Stimulated activated CD4-positive, alpha-beta T cell treated with anti-CD3 and anti-CD28 coated beads, Interleukin-12 subunit alpha, Interleukin-12 subunit beta, amount 100 ng/mL, for 48 hours (primary cell): ENCODE measurements around the gene PFKL.
"Not testable (repeated sequence)": the region's sequence is repeated elsewhere in the genome, so short reads cannot be mapped to it uniquely, and the experiment has no call there.

Experiments
- DNase-seq, 3 donors: peaks; one replicate each; pipeline ENCODE4 v3.0.0-alpha.2; 2020; ENCODE audit warnings: low read depth in 2 of 3, low spot score in 1 of 3

PFKL gene

GRCh38 chr21:44294391-44295162 is 5.3 kb upstream of the PFKL start:
- DNase-seq: no peak

GRCh38 chr21:44295163-44295573 is 4.7 kb upstream of the PFKL start:
- DNase-seq: no peak

- DNase-seq: no peak
Observed at GRCh38 chr21:44295646-44296045, 4.2 kb upstream of the PFKL start.

GRCh38 chr21:44296103-44296519 is 3.7 kb upstream of the PFKL start:
- no peak for DNase-seq

GRCh38 chr21:44296916-44297315 is 2.9 kb upstream of the PFKL start:
- no peak for DNase-seq

- DNase-seq: peak; percentile 57 to 73 (median 72)
Observed at GRCh38 chr21:44297525-44298290, 2.1 kb upstream of the PFKL start.

DNA sequence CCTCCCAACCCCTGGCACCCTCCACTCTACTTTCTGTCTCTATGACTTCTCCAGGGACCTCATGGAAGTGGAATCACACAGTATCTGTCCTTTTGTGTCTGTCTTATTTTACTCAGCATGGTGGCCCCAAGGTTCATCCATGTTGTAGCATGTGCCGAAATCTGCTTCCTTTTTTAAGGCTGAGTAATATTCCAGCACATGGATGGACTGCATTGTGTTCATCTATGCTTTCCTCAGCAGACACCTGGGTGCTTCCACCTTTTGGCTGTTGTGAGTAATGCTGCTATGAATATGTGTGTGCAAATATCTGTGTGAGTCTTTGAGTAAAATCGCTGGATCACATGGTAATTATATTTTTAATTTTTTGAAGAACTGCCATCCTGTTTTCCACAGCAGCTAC is 1.6 kb upstream of the PFKL start:
- DNase-seq: no peak

DNA sequence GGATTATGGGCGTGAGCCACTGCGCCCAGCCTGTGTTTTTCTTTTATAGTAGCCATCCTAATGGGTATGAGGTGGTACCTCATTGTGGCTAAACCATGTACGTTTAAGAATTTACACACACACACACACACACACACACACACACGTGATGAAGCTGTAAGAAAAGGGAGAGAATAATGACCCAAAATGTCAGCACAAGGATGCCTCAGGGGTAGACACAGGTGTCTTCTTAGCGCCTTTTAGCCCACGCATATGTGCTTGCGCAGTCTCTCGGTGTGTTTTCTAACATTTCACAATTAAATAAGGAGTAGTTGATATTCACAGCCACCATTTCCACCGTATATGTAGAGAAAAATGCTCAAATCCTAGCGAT is 782 bp upstream of the PFKL start:
- DNase-seq: no peak

DNA sequence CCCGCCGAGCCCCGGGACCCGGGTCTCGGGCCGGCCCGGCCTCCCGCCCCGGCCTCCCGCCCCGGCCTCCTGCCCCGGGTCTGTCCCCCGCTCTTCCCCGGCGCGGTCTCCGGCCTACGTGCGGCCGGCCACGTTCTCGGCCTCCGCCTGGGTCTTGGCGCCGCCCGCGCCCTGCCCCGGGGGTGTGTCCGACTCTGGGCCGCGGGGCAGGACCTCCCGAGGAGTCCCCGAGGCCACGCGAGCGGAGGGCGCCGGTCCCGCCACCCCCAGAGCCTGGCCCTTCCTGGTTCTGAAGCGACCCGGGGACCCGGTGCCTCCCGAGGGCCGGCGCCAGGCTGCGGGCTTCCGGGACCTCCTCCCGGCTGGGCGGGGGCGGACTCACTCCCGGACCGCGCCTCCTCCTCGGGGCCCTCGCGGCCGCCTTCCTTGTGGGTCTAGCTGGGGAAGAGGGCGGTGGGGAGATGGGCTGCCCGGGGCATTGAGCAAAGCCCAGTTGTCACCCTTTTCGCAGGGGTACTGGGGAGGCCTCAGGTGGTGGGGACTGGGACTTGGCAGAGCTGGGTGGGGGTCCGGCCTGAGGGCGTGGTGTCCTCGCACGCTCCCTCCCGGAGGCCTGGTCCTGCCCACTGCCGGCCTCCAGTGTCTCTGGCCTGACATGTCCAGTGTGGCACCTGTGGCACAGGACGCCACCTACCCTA is 558 bp downstream of the PFKL start:
- peak in 2 of 3 donors; percentile 22 to 60 for DNase-seq

- no peak for DNase-seq
Observed at GRCh38 chr21:44301141-44301540, 1.3 kb downstream of the PFKL start.

- no peak for DNase-seq
Observed at GRCh38 chr21:44301961-44302406, 2.1 kb downstream of the PFKL start.

DNA sequence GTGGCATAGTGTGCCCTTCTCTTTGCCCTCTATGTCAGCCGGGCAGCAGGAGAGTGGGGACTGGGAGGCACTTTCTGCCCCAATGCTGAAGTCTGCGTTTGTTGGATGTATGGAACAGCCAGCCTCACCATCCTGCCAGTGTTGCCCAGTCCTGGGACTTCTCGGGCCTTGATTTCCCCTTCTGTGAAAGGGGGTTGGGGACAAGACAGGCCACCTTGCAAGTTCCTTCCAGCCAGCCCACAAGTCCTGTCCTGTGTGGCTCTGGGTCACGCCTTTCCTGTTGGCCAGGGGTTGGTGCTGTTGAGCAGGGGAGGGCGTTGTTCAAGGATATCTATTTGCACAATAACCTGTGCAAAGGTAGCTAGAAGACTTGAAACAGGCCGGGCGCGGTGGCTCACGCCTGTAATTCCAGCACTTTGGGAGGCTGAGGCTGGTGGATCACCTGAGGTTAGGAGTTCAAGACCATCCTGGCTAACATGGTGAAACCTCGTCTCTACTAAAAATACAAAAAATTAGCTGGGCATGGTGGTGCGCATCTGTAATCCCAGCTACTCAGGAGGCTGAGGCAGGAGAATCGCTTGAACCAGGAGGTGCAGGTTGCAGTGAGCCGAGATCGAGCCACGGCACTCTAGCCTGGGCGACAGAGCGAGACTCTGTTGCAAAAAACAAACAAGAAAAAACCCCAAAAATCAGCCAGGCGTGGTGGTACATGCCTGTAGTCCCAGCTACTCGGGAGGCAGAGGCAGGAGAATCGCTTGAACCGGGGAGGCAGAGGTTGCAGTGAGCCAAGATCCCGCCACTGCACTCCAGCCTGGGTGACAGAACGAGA is 2.9 kb downstream of the PFKL start:
- not testable (repeated sequence) for DNase-seq

GRCh38 chr21:44303490-44303981 is 3.7 kb downstream of the PFKL start:
- no peak for DNase-seq

DNA sequence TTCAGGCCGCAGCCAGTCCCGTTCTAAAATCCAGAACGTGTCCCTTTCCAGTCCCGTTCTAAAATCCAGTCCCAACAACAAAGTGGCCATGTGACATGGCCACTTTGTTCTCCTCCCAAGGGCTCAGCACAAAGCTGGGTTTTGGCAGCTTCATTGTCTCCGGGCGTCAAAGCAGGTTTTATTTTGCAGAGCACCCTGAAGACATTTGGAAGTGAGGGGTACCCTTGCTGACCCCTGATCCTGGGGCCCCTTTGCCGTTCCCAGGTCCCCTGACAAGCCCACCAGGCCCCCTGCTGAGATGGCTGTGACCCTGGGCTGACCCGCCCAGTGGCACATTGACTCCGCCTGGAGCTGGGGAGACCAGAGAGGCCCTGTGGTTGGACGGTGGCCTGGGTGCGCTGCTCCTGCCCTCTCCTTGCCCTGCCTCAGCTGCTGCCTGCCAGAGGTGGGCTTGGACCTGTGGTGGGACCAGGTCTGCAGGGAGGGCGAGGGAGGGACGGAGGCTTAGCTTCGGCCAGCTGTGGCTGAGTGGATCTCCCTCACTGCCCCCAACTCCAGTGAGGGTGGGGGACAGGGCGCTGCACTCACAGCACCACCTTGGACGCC is 4.3 kb downstream of the PFKL start:
- DNase-seq: no peak

DNA sequence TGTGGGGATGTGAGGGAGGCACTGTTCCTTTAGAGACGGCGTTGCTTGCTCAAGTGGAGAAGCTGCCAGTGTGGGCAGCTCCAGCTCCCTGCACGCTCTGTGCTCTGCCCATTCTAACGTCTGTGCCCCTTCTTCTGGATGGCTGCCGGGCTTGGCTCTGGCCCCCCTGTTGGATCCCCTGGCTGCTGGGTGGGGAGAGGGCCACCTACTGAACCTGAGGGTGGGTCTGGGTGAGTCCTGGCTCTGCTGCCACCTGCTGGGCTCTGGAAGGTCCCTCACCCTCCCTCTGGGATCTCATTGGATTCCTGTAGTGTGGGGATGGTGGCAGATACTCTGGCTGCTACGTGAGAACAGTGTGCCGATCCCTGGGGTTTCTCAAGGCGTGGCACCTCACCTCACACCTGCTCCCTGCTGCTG is 5.0 kb downstream of the PFKL start:
- peak in 1 of 3 donors; percentile 20 for DNase-seq

- DNase-seq: no peak
Observed at GRCh38 chr21:44305691-44306090, 5.8 kb downstream of the PFKL start.

DNA sequence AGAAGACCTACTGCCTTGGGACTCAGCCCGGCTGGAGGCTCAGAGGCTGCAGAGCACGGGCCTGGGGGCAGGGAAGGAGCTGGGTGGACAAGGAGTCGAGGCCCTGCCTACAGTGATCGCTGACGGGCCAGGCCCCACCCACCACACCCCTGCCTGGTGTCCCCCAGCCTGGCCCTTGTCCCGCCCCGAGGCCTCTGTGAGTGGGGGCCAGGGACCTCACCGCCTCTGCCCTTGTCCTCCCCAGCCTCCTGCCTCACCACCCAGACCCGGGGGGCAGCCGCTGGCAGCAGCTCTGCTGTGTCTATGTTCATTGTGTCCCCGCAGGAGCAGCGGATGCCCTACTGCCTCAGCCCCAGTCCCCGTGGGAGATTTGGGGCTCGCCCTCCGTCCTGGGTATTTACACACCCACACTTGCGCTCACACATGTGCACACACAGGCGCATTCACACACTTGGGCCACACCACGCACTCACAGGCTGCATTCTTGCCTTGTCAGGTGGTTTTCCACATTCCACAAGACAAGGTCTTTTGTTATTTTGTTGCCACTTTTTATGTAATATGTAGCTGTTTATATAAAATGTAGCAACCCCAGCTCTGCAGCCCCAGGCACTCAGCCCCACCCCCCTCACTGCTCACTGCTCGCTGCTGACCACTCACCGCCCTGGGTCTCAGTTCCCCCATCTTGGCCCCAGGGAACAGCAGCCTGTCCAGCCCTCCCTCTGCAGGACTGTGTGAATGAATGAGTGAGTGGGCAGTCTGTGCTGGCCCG is 7.3 kb downstream of the PFKL start:
- DNase-seq: no peak

- DNase-seq: no peak
Observed at GRCh38 chr21:44310628-44311507, 11.0 kb downstream of the PFKL start.

DNA sequence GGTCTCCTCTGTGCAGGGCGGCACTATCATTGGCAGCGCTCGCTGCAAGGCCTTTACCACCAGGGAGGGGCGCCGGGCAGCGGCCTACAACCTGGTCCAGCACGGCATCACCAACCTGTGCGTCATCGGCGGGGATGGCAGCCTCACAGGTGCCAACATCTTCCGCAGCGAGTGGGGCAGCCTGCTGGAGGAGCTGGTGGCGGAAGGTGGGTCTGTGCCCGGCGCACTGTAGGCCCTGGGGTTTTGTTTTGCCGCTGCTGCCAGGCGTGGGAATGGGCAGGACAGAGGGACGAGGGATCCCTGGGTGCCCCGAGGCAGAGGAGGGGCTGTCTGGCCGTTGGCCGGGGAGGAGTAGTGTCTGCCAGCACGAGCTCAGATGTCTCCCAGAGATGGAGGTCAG is 12.2 kb downstream of the PFKL start:
- DNase-seq: no peak
